ENCODE measurements around the gene DNAJC5.
A peak's percentile ranks its signal among the peaks of the same experiment; 100 is the strongest.

DNAJC5 gene

DNA sequence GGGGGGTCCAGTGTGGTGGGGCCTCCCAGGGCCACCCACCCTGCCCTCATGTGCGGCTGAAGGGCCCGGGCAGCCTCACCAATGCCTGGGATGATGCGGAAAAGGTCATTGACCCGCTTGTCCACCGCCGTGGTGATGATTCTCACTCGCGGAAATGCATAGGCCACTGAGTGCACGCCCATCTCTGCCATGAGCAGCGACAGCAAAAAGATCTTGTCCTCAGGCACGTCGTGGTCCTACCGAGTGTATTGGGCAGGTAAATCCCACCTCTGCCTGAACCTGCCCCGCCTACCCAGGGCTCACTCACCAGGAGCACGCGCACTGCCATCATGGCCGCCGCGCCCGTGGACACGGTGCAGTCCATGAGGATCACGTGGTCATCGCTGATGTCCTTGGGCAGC is 45.1 kb downstream of the DNAJC5 start:
- DNase-seq (ENCODE audit: low read depth, low spot score) = no peak

DNA sequence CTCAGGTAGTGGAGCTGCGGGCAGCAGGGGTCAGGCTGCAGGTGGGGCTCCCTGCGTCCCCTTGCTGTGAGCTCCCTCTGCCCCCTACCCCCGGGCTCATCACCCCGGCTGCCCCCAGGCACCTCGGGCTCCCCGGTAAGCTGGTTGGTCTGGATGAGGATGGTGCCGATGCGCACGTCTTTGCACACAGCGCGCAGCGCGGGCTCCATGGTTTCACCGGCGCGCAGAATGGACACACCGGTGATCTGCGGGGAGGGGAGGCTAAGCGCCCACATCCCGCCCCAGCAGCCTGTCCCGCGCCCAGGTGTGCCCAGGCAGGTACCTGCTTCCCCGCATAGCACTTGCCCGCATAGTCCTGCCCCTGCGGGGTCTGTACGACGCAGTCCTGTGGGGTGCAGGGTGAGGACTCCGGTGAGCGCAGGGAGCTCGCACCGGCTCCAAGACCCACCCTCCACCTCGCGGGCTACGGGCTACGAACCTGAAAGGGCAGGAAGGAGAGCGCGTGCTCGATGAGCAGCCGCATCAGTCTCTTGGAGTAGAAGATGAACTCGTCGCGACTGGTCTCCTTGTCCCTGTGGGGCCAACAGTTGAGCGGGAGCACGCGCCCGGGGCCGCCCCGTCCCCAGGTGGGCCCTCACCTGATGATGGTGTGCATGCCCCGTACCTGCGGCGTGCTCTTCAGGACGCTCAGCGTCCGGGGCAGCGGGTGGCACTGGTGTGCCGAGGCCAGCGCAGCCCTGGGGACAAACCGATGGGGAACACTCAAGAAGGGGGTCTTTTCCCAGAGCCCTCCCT is 45.7 kb downstream of the DNAJC5 start:
- no peak for DNase-seq (ENCODE audit: low read depth, low spot score)

DNA sequence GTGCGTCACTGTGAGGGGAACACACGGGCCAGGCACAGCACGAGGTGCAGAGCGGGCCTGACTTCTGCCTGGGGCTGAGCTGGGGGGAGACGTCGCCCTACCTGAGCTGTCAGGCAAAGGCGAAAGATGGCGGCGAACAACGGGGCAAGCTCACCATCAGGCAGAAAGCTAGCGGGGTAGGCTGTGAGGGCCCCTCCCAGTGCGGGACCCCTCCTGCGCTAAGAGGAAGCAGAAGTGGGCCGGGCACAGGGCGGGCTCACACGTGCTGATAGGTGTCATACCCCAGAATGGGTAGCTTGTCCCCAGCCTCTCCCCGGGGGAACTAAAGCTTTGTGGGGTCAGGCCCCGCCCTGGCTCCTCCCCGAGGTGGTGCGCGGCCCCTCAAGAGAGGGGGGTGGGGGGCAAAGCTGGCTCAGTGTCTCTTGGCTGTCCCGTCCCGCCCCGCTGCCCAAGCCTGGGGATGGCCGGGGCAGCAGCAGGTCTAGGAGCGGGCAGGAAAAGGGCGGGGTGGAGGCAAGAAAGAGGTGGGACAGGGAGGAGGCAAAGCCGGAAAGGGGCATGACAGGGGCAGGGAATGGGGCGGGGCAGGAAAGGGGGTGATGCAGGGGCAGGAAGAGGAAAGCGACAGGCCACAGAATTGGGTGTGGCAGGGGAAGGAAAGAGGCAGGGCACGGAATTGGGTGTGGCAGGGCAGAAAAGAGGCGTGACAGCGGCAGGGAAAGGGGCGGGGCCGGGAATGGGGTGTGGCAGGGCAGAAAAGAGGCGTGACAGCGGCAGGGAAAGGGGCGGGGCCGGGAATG is 46.6 kb downstream of the DNAJC5 start:
- DNase-seq (ENCODE audit: low read depth, low spot score) = peak; percentile 71

DNA sequence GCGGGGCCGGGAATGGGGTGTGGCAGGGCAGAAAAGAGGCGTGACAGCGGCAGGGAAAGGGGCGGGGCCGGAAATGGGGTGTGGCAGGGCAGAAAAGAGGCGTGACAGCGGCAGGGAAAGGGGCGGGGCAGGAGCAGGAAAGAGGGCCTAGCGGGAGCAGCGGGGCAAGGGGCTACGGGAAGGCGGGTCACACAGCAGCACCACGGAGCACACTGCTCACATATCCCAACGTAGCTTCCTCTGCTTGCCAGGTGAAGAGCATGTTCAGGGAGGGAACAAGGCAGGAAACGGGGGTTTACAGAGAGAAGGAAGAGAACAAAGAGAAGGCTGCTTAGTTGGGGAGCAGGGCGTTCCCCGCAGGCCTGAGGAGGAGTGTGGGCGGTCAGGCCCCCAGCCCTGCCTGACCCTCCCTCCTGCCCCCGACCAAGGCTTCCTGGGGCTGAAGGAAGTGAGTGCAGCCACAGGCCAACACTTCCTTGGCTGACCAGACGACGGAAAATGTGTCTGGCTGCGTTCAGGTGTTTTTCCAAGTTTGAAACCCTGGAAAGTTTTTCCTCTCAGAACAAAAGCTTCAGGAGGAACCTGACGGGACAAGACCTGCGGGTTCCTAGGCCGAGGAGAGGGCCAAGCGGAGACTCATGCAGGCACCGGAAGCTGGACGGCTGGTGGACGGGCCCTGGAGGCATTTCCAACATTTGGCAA is 47.5 kb downstream of the DNAJC5 start:
- DNase-seq (ENCODE audit: low read depth, low spot score) = peak; percentile 80

DNA sequence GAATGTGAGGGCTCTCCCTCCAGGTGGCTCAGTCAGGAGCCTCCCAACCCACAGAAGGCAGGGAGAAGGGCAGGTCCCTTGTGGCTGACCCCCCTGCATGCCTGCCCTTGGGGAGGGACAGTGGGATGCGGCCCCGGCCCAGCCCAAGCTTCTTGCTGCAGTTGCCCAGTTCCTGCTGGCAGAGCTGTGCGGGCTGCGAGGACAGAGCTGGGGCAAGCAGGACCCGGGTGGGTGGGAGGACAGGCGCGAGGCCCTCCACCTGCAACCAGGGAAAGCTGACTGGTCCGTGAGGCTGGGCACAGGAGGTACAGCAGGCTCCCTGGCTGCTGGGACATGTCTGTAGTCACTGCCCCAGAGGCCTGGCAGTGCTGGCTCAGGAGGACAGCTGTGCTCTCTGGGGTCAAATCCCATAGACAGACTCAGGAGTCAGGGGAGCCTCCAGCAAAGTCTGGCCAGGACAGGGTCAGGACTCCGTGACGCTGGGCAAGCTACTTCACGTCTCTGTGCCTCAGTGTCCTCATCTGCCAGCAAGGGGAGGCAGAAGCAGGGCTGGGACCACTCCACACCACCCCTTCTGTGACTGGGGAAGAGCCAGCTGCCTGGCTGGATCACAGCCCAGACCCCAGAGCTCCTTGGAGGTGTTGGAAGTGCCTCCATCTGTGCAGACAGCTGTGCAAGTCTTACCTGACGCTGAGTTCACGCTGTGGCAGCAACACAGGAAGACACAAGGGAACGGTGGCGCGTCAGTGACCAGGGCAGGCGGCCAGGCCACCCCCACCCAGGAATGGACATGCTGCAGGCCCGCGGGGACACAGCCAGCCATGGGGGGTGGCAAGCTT is 48.3 kb downstream of the DNAJC5 start:
- DNase-seq (ENCODE audit: low read depth, low spot score) = no peak

DNA sequence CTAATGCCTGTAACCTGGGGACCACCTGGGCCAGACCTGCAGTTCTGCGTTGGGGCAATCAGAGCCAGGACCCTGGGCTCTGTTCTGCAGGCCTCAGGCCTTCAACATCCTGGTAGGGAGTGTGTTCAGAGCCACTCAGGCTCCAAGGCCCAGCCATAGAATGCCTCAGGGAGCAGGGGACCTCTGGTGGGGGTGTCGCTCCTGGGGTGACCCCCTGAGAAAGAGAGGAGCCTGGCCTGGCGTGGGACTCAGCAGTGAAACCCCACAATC is 48.8 kb downstream of the DNAJC5 start:
- no peak for DNase-seq (ENCODE audit: low read depth, low spot score)

DNA sequence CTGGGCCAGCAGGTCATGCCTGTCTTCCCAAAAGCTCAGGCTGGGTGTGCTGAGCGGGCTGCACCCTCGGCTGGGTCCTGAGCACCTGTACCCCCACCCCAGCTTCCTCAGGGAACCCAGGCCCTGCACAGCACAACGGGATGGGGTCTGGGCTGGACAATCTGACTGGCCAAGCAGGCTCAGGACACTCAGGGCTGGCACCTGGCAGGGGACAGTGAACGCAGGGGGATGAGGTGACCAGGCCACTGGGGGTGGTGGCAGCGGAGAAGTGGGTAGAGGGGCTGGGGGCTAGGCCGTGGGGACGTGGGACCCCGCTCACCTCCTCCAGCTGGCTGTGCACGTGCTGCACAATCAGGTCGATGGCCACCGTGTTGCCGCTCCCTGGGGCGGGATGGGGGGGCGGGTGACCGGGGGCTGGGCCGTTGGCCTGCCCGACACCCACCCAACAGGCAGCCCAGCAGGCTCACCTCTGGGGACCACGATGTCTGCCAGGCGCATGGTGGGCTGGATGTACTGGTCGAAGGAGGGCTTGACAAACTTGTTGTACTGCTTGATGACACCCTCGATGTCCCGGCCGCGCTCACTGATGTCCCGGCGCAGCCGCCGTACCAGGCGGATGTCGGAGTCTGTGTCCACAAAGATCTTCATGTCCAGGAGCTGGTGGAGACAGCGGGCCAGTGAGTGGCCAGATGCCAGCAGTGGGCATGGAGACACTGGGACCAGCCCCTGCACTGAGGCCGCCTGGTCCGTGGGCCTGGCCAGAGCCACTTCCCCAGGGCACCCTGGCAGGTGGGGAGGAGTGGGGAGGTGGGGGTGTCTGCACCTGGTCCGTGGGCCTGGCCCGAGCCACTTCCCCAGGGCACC is 49.4 kb downstream of the DNAJC5 start:
- DNase-seq (ENCODE audit: low read depth, low spot score) = no peak

DNA sequence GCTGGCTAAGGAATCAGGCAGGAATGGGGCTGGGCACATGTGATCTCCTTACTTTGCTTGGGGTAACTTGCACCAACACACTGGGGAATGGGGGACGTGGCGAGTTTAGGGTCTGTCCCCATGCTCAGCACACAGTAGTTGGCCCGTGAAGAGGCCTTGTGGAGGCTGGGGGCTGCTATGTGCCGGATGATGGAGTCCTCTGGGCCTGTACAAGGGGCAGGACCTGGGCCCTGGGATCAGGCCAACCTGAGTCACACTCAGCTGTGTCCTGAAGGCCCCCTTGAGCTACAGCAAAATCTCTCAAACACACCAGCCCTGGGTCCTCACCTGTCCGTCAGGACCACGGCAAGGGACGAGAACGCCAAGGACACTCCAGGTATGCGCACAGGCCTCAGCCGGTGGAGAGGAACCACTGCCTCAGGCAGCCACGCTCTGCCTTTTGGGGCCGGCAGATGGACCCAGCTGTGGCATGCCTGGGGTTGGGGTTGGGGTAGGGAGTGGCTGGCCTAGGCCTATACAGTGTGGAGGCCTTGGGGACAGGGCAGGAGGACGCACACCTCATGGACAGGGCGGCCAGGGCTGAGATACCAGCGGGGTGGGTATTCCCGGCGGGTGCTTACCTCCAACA is 50.2 kb downstream of the DNAJC5 start:
- DNase-seq (ENCODE audit: low read depth, low spot score) = no peak

DNA sequence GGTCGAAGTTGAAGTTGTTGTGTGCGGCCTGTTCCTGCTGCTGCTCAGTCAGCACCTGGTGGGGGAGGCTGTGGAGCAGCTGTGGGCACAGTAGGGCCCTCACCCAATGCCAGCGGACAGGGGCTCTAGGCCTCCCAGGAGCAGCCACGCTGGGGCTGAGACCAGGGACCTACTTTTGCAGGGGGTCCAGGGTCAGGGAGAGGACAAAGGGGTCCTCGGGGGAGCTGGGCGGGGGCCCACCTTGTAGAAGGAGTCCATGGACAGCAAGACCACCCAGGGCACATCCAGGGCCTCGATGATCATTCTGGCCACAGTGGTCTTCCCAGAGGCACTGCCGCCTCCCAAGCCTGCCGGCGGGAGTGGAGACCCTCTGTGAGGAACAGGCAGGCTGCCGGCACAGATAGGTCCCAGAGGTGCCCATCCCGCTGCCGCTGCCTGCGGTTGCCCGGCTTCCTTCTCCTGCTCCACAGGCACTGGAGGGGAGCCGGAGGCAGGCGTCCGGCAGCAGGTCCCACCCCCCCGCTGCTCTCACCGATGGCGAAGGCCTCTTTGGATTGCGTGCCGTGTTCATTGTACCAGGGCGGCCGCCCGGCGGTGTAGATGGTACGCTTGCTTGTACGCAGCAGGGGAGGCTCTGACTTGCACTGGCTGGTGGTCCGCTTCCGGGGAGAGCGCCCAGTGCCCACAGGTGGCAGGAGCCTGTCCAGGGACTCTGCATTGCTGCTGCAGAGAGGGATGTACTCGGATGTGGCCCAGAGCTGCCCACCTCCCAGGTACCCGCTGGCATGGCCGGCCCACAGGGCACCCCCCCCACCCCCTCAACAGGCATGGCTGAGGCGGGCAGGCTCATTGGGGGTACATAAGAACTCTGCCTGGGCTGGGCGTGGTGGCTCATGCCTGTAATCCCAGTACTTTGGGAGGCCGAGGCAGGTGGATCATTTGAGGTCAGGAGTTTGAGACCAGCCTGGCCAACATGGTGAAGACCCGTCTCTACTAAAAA is 51.3 kb downstream of the DNAJC5 start:
- no peak for DNase-seq (ENCODE audit: low read depth, low spot score)

DNA sequence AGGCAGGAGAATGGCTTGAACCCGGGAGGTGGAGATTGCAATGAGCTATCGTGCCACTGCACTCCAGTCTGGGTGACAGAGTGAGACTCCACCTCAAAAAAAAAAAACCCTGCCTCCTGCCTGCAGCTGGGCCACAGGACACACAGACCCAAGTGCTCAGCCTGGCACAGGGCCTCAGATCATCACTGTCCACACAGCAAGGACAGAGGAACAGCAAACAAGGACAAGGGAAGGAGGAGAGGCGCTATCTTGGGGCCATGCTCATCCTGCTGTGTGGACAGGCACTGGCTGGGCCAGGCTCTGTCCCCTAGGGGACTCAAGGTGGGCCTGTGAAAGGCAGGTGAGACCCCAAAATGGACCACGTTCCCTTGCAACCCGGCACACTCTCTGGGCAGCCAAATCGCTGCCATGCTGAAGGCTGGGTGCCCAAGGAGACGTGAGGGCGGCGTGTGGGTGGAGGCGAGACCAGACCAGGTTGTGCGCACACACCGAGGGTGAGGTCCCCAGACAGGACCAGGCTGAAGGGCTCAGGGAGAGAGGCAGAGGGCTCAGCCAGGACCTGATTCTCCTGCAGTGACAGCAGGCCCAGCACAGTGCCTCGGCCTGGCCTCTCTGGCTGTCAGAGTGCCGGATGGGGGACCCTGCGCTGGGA is 52.2 kb downstream of the DNAJC5 start:
- no peak for DNase-seq (ENCODE audit: low read depth, low spot score)

DNA sequence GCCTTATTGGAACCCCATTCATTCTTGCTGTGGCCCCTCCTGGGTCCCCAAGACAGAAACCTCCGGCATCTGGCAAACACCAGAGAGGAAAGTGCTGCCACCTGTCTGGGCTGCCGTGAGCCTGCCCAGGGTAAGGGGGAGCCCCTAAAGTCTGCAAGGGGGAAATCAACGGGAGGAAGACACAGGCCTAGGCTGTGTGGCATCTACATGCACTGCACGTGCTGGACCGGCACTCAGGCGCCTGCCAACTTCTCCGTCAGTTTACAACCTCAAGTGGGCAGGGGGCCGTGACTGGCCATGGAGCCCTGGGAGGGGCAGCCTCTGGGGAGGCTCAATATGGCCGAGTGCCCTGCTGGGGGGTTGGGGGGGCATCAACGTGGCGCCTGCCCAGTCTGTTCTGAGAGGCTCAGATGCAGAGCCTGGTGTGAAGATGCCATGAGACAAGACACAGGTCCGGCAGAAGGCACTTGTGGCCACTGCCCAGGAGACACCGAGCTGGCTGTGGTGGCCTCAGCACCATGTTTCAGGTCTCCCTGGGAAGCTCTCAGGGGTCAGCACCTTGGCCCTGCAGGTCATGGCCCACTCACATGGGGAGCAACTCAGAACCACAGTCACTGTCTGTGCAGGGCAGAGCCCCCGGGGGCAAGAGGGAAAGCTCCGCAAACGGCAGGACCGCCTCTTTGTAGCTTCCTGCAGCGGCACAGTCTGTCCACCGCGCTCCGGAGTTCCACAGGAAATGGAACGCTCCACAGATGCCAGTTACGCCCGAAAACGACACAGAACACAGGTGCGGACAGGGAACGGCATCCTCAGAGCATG is 52.9 kb downstream of the DNAJC5 start:
- no peak for DNase-seq (ENCODE audit: low read depth, low spot score)

DNA sequence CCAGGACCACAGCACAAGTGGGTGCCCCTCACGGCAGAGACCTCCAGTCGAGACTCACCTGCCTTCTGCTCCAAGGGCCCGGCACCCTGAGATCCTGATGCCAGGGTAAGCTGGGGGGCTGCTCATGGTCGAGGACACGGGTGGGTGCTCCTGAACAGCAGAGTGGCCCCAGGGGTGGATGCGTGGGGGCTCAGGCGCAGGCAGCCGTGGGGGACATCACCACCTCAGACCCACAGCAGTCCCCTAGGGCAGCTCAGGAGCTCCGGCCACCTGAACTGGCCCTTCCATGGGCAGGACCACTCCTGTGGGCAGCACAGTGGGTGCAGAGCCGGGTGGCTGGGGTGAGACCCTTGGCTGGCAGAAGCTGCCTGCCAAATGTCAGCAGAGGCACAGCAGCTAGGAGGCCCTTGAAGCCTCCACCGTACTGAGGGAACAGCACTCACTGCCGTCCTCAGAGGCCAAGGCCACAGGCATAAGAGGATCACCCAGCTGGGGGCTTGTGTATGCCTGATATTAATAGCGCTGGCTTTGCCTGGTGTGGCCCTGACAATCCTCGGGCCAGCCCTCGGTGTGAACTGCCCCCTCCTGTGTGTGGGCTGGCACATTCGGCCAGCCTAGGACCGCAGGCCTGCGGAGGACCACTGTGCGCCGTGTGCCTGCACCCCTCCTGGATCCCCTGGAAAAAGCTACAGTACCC is 55.9 kb downstream of the DNAJC5 start:
- no peak for DNase-seq (ENCODE audit: low read depth, low spot score)

DNA sequence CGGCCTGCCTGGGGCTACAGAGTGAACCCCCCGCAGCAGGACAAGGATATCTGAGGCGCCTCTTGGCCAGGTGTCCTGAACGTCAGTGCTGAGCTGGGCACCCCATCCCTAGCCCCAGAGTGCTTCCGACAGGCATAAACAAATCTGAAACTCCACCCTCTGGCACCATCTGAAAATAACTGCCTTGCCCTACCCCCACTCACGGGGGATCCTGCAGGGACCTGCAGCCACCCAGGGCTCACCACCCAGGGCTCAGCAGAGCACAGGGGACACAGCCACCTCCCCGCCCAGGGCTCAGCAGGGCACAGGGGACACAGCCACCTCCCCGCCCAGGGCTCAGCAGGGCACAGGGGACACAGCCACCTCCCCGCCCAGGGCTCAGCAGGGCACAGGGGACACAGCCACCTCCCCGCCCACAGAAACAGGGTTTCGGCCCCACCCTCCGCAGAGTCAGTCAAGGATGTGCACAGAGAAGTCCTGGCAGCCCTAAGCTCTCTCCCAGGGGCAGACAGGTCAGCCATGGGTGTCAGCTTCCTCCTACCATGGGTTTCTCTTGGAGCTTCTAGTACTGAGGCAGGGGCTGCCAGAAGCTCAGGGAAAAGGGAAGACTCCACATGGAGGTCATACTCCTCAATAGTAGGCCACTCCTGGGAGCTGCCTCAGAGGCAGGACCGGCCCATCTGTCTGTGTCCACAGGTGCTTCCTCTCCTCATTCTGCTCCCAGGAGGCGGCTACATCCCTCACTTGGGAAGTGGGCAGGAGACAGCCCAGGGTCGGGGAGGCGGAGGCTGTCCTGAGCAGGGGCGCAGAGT is 56.7 kb downstream of the DNAJC5 start:
- no peak for DNase-seq (ENCODE audit: low read depth, low spot score)

DNA sequence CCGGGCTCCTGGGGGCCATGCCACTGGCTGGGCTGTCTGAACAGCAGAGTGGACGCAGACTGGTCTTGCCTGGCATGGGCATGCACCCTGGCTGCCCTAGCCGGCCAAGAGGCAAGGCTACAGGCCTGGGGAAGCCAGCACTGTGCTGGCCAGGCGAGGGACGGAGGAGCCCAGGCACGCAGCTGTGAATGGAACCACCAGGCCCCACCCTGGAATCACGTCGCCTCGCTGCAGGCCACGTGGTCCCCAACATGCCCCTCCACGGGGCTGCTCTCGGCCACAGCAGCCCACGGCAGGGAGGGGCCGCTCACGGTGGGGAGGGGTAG is 57.2 kb downstream of the DNAJC5 start:
- no peak for DNase-seq (ENCODE audit: low read depth, low spot score)

DNA sequence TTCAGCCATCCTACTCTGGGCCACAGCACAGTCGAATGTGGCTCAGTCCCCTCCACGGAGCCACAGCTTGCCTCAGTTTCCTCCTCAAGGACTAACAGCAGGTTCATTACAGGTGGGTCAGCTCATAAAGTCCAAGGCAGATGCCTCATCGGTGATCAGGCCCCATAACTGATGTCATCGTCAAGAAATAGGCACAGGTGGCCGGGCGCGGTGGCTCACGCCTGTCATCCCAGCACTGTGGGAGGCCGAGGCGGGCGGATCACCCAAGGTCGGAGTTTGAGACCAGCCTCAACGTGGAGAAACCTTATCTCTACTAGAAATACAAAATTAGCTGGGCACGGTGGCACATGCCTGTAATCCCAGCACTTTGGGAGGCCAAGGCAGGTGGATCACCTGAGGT is 57.8 kb downstream of the DNAJC5 start:
- no peak for DNase-seq (ENCODE audit: low read depth, low spot score)

DNA sequence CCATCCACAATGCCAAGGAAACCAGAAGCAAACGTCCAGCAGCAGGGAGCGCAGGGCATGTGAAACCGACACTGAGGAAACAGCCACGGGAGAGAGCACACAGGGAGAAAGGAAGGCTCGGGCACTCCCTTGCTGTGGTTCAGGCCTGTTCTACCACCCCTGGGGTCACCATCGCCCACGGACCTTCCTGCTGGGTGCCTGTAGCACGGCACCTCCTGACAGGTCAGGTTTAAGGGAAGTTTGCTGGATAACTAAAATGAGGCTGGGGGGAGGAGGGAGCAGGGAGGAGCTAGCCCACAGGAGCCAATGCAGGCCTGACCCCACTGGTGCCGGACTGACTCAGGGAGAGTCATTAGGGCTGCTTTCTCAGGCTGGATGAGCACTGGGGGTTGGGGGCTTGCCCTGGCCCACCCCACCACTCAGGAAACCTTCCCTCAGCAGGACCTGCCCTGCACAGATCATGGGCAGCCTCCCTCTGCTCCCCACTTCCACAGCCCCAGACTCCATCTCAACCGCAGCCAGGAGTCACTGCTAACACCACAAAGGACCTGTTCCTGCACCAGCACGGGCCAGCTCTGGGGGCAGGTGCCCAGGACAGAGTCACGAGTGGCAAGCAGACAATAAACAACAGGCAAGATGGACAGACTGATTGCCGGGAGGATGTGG is 59.0 kb downstream of the DNAJC5 start:
- DNase-seq (ENCODE audit: low read depth, low spot score) = no peak

All from ELF-1 (cell line).